NCI-H69 (cell line): ENCODE data around the gene HTT.

Experiments used
- DNase-seq: peaks from one replicate; lab custom pipeline; 2025; lab: John Stamatoyannopoulos, UW

The HTT gene

DNA sequence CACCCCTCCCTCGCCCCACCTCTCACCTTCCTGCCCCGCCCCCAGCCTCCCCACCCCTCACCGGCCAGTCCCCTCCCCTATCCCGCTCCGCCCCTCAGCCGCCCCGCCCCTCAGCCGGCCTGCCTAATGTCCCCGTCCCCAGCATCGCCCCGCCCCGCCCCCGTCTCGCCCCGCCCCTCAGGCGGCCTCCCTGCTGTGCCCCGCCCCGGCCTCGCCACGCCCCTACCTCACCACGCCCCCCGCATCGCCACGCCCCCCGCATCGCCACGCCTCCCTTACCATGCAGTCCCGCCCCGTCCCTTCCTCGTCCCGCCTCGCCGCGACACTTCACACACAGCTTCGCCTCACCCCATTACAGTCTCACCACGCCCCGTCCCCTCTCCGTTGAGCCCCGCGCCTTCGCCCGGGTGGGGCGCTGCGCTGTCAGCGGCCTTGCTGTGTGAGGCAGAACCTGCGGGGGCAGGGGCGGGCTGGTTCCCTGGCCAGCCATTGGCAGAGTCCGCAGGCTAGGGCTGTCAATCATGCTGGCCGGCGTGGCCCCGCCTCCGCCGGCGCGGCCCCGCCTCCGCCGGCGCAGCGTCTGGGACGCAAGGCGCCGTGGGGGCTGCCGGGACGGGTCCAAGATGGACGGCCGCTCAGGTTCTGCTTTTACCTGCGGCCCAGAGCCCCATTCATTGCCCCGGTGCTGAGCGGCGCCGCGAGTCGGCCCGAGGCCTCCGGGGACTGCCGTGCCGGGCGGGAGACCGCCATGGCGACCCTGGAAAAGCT is at the start of gene HTT, which contains the start of gene HTT-AS:
TSS of gene HTT (plus strand) at position 604 of the 768 bp plus-strand sequence. CDS start at position 749, 145 bp downstream.
TSS of gene HTT-AS (minus strand) at position 461 of the 768 bp plus-strand sequence.
- peak; percentile 95 for DNase-seq

GRCh38 chr4:3025881-3026280 is 48.6 kb upstream of the HTT start:
- DNase-seq: no peak

- no peak for DNase-seq
These were observed 47.9 kb upstream of the HTT start for GRCh38 chr4:3026540-3026939.

DNA sequence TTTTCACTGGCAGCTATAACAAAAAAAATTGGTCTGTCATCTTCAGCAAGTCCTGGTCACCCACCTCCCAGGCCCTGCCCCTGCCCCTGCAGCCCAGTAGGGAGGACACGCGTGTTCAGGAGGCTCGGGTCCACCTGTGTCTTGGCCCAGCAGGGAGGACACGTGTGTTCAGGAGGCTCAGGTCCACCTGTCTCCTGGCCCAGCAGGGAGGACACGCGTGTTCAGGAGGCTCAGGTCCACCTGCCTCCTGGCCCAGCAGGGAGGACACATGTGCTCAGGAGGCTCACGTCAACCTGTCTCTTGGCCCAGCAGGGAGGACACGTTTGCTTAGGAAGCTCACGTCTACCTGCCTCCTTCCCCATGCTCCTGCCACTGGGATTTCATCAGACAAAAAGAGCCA is 45.0 kb upstream of the HTT start:
- no peak for DNase-seq

- DNase-seq: no peak
These were observed 43.7 kb upstream of the HTT start for GRCh38 chr4:3030566-3031356.

DNA sequence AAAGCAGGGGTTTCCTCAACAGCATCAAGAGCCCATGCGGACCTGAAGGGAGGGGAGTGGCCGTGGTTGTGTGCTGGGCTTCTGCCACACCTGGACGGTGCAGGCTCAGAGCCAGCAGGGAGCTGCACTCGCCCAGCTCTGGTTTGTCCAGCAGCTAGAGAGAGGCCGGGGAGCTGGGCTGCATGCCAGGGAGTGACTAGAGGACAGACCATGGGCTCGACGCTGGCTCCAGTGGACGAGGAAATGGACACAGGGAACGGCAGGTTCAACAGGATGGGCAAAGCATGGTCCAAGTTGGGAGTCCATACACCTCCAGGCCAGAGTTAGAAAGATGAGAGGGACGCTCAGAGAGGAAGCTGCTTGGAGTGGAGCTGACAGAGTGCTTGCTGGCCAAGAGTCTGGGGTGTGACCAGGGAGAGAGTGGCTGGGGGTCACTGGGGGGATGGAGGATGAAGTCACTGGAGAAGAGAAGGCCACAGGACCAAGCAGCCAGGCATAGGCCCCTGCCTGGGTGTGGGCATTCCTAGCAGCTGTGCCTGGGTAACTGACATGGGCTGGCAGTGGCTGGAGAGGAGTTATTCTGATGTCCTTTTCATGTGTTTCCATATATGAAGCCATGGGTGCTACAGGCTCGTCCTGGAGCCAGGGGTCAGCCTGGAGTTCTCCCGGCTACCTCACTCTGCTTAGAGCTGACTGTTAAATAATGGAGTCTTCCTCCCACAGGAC is 43.0 kb upstream of the HTT start:
- DNase-seq: peak; percentile 9

DNA sequence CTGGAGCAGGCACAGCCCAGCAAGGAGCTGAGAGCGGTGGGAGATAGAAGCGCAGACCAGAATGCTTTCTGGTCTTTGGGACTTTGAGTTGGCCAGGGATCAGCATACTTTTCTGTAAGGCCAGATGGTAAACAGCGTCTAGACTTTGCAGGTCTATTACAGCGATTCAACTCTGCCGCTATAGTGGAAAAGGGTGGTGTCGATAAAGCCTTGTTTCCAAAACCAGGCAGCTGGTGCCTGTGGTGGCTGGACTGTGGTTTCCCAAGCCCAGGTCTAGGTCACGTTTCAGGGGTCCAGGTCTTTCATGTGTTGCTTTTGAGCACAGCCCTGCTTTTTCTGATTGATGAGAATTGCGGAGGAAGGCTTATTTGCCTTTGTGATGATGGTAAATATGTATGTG is 40.2 kb upstream of the HTT start:
- DNase-seq: no peak

DNA sequence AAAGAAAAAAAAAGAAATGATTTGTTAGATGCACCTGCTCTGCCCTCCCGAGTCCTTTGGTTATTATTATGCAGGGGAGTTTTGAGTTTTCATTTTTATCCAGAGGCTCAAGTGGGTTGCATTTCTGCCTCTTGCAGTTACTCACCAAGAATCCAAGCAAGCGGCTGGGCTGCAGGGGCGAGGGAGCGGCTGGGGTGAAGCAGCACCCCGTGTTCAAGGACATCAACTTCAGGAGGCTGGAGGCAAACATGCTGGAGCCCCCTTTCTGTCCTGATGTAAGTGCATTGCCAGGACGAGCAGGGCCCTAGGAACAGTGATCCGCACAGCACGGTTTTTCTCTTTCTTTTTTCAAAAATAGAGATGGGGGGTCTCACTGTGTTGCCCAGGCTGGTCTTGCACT is 39.2 kb upstream of the HTT start:
- no peak for DNase-seq

DNA sequence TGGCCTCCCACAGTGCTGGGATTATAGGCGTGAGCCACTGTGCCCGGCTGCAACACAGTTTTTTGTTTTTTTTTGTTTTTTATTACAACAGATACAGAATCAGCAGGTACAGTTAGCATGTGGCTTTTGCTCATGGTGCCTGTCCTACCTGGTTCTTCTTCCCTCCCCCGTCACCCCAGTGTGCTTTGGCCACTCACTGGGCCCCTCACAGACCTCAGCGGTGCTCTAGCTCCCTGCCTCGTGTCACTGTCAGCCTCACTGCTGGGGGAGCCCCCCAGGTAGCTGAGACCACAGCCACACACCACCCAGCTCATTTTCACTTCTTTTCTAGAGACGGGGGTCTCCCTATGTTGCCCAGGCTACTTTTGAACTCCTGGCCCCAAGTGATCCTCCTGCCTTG is 38.8 kb upstream of the HTT start:
- DNase-seq: no peak

DNA sequence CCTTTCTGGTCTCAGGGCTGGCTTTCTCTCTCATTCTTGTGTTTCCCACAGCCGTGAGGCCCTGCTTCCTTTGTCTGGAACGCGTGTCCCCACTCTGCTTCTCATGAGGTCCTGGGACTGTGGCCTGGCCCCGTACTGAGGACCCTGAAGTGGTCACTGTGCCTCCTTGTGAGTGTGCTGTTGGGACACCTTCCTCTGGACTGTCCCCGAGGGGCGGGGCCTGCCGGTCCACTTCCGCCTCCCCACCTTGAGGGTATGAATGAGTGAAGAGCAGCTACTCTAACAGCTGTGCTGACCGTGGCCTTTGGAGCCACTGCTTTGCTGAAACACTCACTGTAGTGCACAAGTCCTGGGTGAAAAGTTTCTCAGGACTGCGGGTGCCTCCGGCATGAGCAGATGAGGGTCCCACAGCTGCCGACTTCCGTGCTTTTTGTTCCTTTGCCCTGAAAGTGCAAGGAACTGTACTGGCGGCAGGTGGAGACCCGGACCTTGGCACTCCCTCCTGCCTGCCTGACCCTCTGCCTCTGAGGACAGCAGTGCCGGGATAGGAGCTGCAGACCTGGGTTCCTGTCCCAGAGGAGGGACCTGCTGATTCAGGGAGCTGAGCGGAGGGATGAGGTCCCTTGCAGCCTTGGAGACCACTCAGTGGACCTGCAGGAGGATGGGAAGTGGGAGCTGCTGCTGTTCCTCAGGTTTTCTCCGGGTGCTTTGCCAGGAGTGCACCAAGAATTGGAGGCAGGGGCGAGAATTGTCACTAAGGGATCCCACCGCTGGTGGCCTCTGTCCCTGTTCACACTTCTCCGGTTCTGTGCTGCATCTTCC is 38.1 kb upstream of the HTT start:
- no peak for DNase-seq

DNA sequence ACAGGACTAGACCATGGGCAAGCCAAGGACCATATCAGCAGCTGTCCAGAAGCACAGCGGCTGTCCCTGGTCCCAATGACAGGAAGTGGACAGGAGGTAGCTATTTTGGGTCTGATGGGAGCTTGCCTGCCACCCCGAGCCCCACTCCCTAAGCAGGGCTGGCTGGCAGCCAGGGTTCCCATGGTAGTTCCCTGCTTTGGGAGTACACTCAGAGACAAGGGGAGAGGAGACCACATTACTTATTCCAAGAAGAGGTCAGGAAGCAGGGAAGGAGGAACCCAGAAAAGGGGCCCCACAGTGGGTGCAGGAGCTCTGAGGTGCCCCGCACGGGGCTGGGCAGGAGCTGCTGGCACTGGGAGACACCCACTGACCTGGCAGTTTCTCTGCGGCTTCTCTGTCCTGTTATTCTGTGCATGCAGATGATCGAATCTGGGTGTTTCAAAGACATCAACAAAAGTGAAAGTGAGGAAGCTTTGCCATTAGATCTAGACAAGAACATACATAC is 36.5 kb upstream of the HTT start:
- DNase-seq: peak; percentile 69

GRCh38 chr4:3039706-3040366 is 34.6 kb upstream of the HTT start:
- DNase-seq: no peak

- DNase-seq: no peak
These were observed 33.9 kb upstream of the HTT start for GRCh38 chr4:3040452-3041191.

GRCh38 chr4:3041192-3042142 is 33.0 kb upstream of the HTT start:
- peak; percentile 55 for DNase-seq

GRCh38 chr4:3042226-3042625 is 32.3 kb upstream of the HTT start:
- no peak for DNase-seq

DNA sequence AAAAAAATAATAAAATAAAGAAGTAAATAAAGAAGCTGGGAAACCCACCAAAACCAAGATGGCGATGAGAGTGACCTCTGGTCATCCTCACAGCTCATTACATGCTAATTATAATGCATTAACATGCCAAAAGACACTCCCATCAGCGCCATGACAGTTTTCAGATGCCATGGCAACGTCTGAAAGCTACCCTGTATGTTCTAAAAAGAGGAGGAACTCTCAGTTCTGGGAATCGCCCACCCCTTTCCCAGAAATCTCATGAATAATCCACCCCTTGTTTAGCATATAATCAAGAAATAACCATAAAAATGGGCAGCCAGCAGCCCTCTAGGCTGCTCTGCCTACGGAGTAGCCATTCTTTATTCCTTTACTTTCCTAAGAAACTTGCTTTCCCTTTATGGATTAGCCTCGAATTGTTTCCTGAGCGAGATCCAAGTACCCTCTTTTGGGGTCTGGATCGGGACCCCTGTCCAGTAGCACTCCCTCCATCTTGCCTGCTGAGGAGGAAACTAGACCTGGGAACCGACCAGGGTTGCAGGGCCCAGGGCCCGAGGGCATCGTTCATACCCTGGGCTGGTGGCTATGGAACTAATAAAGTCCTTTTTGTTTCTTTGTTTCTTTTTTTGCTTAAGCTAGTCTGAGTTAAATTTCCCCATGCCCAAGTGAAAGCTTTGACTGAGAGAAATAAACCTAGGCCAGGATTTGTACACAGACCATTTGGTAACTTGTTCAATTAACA is 31.0 kb upstream of the HTT start:
- DNase-seq: no peak

DNA sequence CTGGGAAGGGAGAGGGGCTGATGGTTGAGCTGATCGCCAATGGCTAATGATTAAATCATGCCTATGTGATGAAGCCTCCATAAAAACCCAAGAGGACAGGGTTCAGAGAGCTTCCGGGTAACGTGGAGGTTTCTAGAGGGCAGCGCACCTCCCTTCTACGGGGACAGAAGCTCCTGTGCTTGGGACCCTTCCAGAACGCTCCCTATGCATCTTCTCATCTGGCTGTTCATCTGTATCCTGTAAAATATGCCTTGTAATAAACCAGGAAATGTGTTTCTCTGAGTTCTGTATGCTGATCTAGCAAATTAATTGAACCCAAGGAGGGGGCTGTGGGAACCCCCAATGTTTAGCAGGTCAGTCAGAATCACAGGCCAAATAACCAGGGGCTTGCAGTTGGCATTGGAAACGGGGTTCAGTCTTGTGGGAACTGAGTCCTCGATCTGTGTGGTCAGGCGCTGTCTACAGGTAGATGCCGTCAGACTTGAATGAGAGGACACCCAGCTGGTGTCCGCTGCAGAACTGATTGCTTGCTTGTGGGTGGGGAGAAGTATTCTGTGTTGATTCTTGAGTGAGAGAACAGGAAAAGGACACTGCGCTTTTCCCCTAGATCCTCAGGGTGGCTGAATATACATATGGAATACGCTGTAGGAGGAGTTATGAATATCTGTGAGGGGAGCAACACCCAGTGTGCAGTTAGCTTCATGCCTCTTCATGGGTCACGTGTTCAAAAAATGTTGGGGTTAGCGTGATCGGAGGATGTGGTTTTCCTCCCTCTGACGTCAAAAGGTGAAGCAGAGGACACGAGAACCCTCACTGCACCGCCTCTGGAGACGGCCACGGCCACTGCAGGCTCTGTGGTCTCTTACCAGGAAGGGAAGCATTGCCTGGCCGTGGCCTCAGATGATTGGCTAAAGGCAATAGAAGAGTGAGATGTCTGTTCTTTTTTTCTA is 29.3 kb upstream of the HTT start:
- no peak for DNase-seq
